Retinal pigment epithelial cell (primary cell): ENCODE measurements around the gene CNGA2.

Experiments used
- DNase-seq: peaks from one replicate; pipeline ENCODE4 v3.0.0-alpha.2; 2010; ENCODE audit warnings: low read depth
- H3K4me3 ChIP-seq: 2 replicates; pipeline ENCODE4 v1.5.1; 2011; ENCODE audit warnings: mild to moderate bottlenecking, low read length, control low read depth, moderate library complexity
- CTCF ChIP-seq: conservative IDR thresholded peaks from 2 replicates; pipeline ENCODE4 v1.5.1; 2011; ENCODE audit warnings: low read depth, low read length, control low read depth, inconsistent platforms

CNGA2 gene

GRCh38 chrX:151746502-151746901 is 12.0 kb downstream of the CNGA2 start:
- no peak for DNase-seq
- no peak overlapping the region for H3K4me3 ChIP-seq
- TF ChIP-seq CTCF: no peak

- H3K4me3 ChIP-seq: no peak overlapping the region
- DNase-seq: no peak
- no peak for TF ChIP-seq CTCF
Measured at GRCh38 chrX:151750511-151750910, 16.0 kb downstream of the CNGA2 start.

- no peak overlapping the region for H3K4me3 ChIP-seq
- no peak for DNase-seq
- no peak for TF ChIP-seq CTCF
Measured at GRCh38 chrX:151752847-151753246, 18.3 kb downstream of the CNGA2 start.

GRCh38 chrX:151753313-151754046 is 18.9 kb downstream of the CNGA2 start:
- TF ChIP-seq CTCF: peak; percentile 80
- DNase-seq: peak; percentile 15
- H3K4me3 ChIP-seq: no peak overlapping the region

GRCh38 chrX:151754047-151754429 is 19.5 kb downstream of the CNGA2 start:
- DNase-seq: peak; percentile 43
- H3K4me3 ChIP-seq: no peak overlapping the region
- no peak for TF ChIP-seq CTCF

GRCh38 chrX:151754641-151755215 is 20.2 kb downstream of the CNGA2 start:
- no peak overlapping the region for H3K4me3 ChIP-seq
- TF ChIP-seq CTCF: no peak
- DNase-seq: no peak
